HCT116 (cell line): ENCODE data around the gene NCKAP5. TPM values are rescaled to one million over a fixed set of nuclear protein-coding genes. Genes with fewer than 3 reads are reported as not detected.

Source experiments
- ATAC-seq: fragments of 200-7000 bp; cut with Tn5 transposase; 2 replicates; pipeline ENCODE4 v1.9.1; 2020; ENCODE audit warnings: mild to moderate bottlenecking, moderate library complexity
- BruUV-seq: library from RNA; stranded (reverse); fragments of 400-500 nt; replicated peaks from 2 replicates; lab custom pipeline; 2021; lab: Mats Ljungman, UMichigan
- CTCF ChIA-PET: fragments of 300-600 bp; sonication (Branson Sonifier 250); formaldehyde crosslinking; loops from one replicate; lab custom pipeline; 2021; ENCODE audit warnings: antibody characterized with exemption; lab: Charles Lee
- POLR2A ChIA-PET: fragments of 300-600, 350-600 bp; sonication (Branson Sonifier 250); formaldehyde crosslinking; loops from one replicate; lab custom pipeline; 2021; ENCODE audit warnings: antibody characterized with exemption; lab: Charles Lee
- RAD21 ChIA-PET, 2 experiments: fragments of 300-600 bp; sonication (Branson Sonifier 250); formaldehyde crosslinking; loops; one replicate each; lab custom pipeline; 2023; ENCODE audit warnings: low total read pairs in 2 of 2; ENCODE audit not compliant: uncharacterized antibody in 2 of 2, unreplicated experiment in 2 of 2, low non-redundant PET in 1 of 2; lab: Charles Lee
- DNase-seq: peaks from one replicate; pipeline ENCODE4 v3.0.0-alpha.2; 2010; ENCODE audit warnings: low read depth, low spot score
- H2AFZ ChIP-seq: fragments of 200-600 bp; shearing (Covaris generic), sonication (generic); 2 replicates; pipeline ENCODE4 v1.6.1; 2017; ENCODE audit warnings: low read depth, mixed run types, mixed read lengths, antibody characterized with exemption, low read length; ENCODE audit not compliant: poor library complexity, severe bottlenecking
- H3K27ac ChIP-seq: 2 replicates; pipeline ENCODE4 v1.5.1; 2012; ENCODE audit warnings: low read depth, low read length
- H3K27me3 ChIP-seq: fragments of 200-600 bp; sonication (generic); 2 replicates; pipeline ENCODE4 v1.6.1; 2016; ENCODE audit warnings: mixed run types, low read length, mixed read lengths; ENCODE audit not compliant: insufficient read depth
- H3K36me3 ChIP-seq, 2 experiments: fragments of 200-500 bp in 1 of 2; fragments of 200-600 bp in 1 of 2; sonication (Bioruptor generic) in 1 of 2; sonication (generic) in 1 of 2; 2 replicates each; pipeline versions ENCODE4 v1.5.1 to v1.6.1; 2014 to 2016; ENCODE audit warnings: low read length in 2 of 2, inconsistent platforms in 1 of 2, mixed read lengths in 1 of 2, mixed run types in 1 of 2; ENCODE audit not compliant: insufficient read depth in 2 of 2, control insufficient read depth in 1 of 2
- H3K4me1 ChIP-seq, 2 experiments: fragments of 200-600 bp in 1 of 2; sonication (generic) in 1 of 2; 2 replicates each; pipeline versions ENCODE4 v1.5.1 to v1.6.1; 2012 to 2017; ENCODE audit warnings: low read length in 2 of 2, inconsistent platforms in 1 of 2, mild to moderate bottlenecking in 1 of 2, mixed read lengths in 1 of 2, mixed run types in 1 of 2, moderate library complexity in 1 of 2; ENCODE audit not compliant: insufficient read depth in 2 of 2, control insufficient read depth in 1 of 2
- H3K4me2 ChIP-seq: fragments of 200-600 bp; sonication (generic); 2 replicates; pipeline ENCODE4 v1.6.1; 2017; ENCODE audit warnings: mixed run types, low read length, mixed read lengths
- H3K4me3 ChIP-seq, 2 experiments: fragments of 200-600 bp in 1 of 2; sonication (generic) in 1 of 2; replicated peaks in 1 of 2; 2 replicates each; pipeline ENCODE4 v1.5.1; 2011 to 2016; ENCODE audit warnings: low read length in 2 of 2, control low read depth in 1 of 2, low read depth in 1 of 2, mild to moderate bottlenecking in 1 of 2, mixed read lengths in 1 of 2, mixed run types in 1 of 2
- H3K79me2 ChIP-seq: fragments of 200-600 bp; sonication (generic); 2 replicates; pipeline ENCODE4 v1.6.1; 2017; ENCODE audit warnings: mild to moderate bottlenecking, mixed run types, low read length, moderate library complexity, mixed read lengths; ENCODE audit not compliant: insufficient read depth
- H3K9ac ChIP-seq: fragments of 200-600 bp; sonication (generic); 2 replicates; pipeline ENCODE4 v1.6.1; 2016; ENCODE audit warnings: low read length, mixed read lengths
- H3K9me2 ChIP-seq: fragments of 200-600 bp; sonication (generic), shearing (Covaris generic); 2 replicates; pipeline ENCODE4 v1.6.1; 2017; ENCODE audit warnings: mixed run types, mild to moderate bottlenecking, moderate library complexity; ENCODE audit not compliant: insufficient read depth
- H3K9me3 ChIP-seq, 2 experiments: fragments of 200-500 bp in 1 of 2; fragments of 200-600 bp in 1 of 2; sonication (Bioruptor generic) in 1 of 2; sonication (generic) in 1 of 2; 2 replicates each; pipeline ENCODE4 v1.6.1; 2014 to 2017; ENCODE audit warnings: low read length in 2 of 2, mixed read lengths in 2 of 2, inconsistent platforms in 1 of 2, low read depth in 1 of 2, mild to moderate bottlenecking in 1 of 2, mixed run types in 1 of 2, moderate library complexity in 1 of 2; ENCODE audit not compliant: control insufficient read depth in 1 of 2, insufficient read depth in 1 of 2
- H4K20me1 ChIP-seq: fragments of 200-600 bp; sonication (generic), shearing (Covaris generic); 2 replicates; pipeline ENCODE4 v1.6.1; 2017; ENCODE audit warnings: mixed run types, mild to moderate bottlenecking, moderate library complexity; ENCODE audit not compliant: insufficient read depth
- CBX3 ChIP-seq: IDR thresholded peaks from 2 replicates; pipeline ENCODE4 v1.6.1; 2012; ENCODE audit warnings: low read depth
- CEBPB ChIP-seq: IDR thresholded peaks from 2 replicates; pipeline ENCODE4 v1.6.1; 2012; ENCODE audit warnings: low read depth
- CTCF ChIP-seq, 3 experiments: fragments of 200-600 bp in 1 of 3; sonication (generic) in 1 of 3; IDR thresholded peaks in 2 of 3; conservative IDR thresholded peaks in 1 of 3; 2 replicates each; pipeline ENCODE4 v1.5.1; 2012 to 2017; ENCODE audit warnings: low read depth in 2 of 3, low read length in 2 of 3, antibody characterized with exemption in 1 of 3, borderline replicate concordance in 1 of 3, control low read depth in 1 of 3, mild to moderate bottlenecking in 1 of 3, mixed read lengths in 1 of 3, mixed run types in 1 of 3, moderate library complexity in 1 of 3; ENCODE audit not compliant: insufficient read depth in 1 of 3
- ELF1 ChIP-seq: IDR thresholded peaks from 2 replicates; pipeline ENCODE4 v1.6.1; 2012; ENCODE audit warnings: low read depth, borderline replicate concordance
- FOSL1 ChIP-seq: IDR thresholded peaks from 2 replicates; pipeline ENCODE4 v1.6.1; 2012; ENCODE audit warnings: low read depth
- JUND ChIP-seq: IDR thresholded peaks from 2 replicates; pipeline ENCODE4 v1.6.1; 2012
- POLR2A ChIP-seq: IDR thresholded peaks from 2 replicates; pipeline ENCODE4 v1.7.0; 2011; ENCODE audit warnings: borderline replicate concordance; ENCODE audit not compliant: insufficient read depth, insufficient read length; ENCODE audit errors: extremely low read depth
- POLR2AphosphoS5 ChIP-seq: IDR thresholded peaks from 2 replicates; pipeline ENCODE4 v1.6.1; 2011; ENCODE audit warnings: mild to moderate bottlenecking, low read depth, low read length, moderate library complexity
- RAD21 ChIP-seq: IDR thresholded peaks from 2 replicates; pipeline ENCODE4 v1.6.1; 2012; ENCODE audit warnings: low read depth, mild to moderate bottlenecking
- SP1 ChIP-seq: IDR thresholded peaks from 2 replicates; pipeline ENCODE4 v1.6.1; 2012; ENCODE audit warnings: low read depth
- SRF ChIP-seq: IDR thresholded peaks from 2 replicates; pipeline ENCODE4 v1.6.1; 2012; ENCODE audit warnings: low read depth
- TCF7L2 ChIP-seq: IDR thresholded peaks from 2 replicates; pipeline ENCODE4 v1.7.0; 2011; ENCODE audit warnings: borderline replicate concordance, inconsistent platforms; ENCODE audit not compliant: insufficient read depth, insufficient read length; ENCODE audit errors: extremely low read depth
- YY1 ChIP-seq: IDR thresholded peaks from 2 replicates; pipeline ENCODE4 v1.6.1; 2011; ENCODE audit warnings: low read length, low read depth, moderate library complexity, mild to moderate bottlenecking; ENCODE audit not compliant: insufficient replicate concordance; ENCODE audit errors: extremely low read depth
- ZBTB33 ChIP-seq: IDR thresholded peaks from 2 replicates; pipeline ENCODE4 v1.6.1; 2011; ENCODE audit warnings: mild to moderate bottlenecking, low read length, moderate library complexity; ENCODE audit not compliant: insufficient replicate concordance; ENCODE audit errors: extremely low read depth
- intact Hi-C: fragments of 100-400 bp; cut with micrococcal nuclease; formaldehyde crosslinking; loops from 2 replicates; pipeline ENCODE4 v1.10.0; 2022
- total RNA-seq: library from RNA; stranded (reverse); gene quantifications from one replicate; pipeline ENCODE4 v1.2.1, GENCODE V29; 2021; ENCODE audit not compliant: unreplicated experiment
- TF ChIP-seq, protein P1 (sequence below): IDR thresholded peaks from 2 replicates; pipeline ENCODE4 v1.6.1; 2012
- TF ChIP-seq, protein P2 (sequence below): IDR thresholded peaks from 2 replicates; pipeline ENCODE4 v1.6.1; 2012
- TF ChIP-seq, protein P3 (sequence below): IDR thresholded peaks from 2 replicates; pipeline ENCODE4 v1.6.1; 2012; ENCODE audit warnings: low read depth

Gene NCKAP5
- total RNA-seq, 1 experiment from 2014 or later: 0.30 TPM

GRCh38 chr2:133138693-133139092 is 429.6 kb downstream of the NCKAP5 start (continued):
- TF ChIP-seq CTCF (IDR thresholded peaks at IDR 0.05 in 2 of 3, conservative IDR thresholded peaks at IDR 0.05 in 1 of 3; ENCODE audit: borderline replicate concordance in 1 of 3, insufficient read depth in 1 of 3, low read depth in 2 of 3, low read length in 2 of 3) (no peak), SRF (no peak), FOSL1 (no peak), CEBPB (no peak)
- TF ChIP-seq, protein P1, sequence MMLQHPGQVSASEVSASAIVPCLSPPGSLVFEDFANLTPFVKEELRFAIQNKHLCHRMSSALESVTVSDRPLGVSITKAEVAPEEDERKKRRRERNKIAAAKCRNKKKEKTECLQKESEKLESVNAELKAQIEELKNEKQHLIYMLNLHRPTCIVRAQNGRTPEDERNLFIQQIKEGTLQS: no peak

DNA sequence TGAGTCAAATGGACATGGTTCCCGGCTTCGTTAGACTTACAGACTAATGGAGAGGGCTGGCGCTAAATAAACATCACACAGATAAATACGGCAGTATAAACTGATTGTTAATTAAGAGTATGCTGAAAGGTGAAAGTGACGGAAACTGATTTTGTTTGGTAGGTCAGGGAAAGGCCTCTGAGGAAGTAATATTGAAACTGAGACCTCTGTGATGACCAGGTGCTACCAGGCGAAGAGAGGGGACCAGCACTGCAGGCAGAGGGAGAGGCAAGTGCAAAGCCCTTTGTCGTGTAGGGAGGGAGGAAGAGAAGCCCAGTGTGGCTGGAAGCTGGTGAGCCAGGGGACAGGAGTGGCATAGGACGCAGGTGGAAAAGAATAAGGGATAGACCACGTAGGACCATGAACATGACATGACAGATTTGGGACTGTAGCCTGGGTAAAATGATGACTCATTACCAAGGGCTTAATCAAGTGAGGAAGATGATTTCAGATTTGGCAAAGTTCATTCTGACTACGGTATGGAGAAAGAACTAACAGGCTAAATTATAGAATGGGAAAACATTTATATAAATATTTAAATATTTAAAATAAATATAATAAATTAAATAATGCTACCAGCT is 433.1 kb downstream of the NCKAP5 start:
- Histone ChIP-seq H3K4me1 (no peaks in the 10 kb centered on the region), H2AFZ (no peak overlapping the region), H3K27ac (no peak overlapping the region), H3K9me3 (no peaks in the 10 kb centered on the region), H3K9me2 (no peaks in the 10 kb centered on the region), H3K79me2 (no peaks in the 10 kb centered on the region), H3K9ac (no peak overlapping the region), H3K4me3 (no peak overlapping the region), H3K27me3 (no peaks in the 10 kb centered on the region), H3K36me3 (no peaks in the 10 kb centered on the region), H3K4me2 (no peak overlapping the region), H4K20me1 (no peaks in the 10 kb centered on the region)
- DNase-seq (no peak), ATAC-seq (no peak)
- ChIA-PET POLR2A (no interaction called here), CTCF (no interaction called here), RAD21 (no interaction called here)
- intact Hi-C loops: no loop called here
- BruUV-seq: no TSS peak
- TF ChIP-seq JUND (no peak), CEBPB (no peak), RAD21 (no peak), YY1 (no peak), CBX3 (no peak), POLR2AphosphoS5 (no peak), POLR2A (no peak), ZBTB33 (no peak), SP1 (no peak), ELF1 (no peak), TCF7L2 (no peak)
- TF ChIP-seq, protein P1: no peak
- TF ChIP-seq, protein P2, sequence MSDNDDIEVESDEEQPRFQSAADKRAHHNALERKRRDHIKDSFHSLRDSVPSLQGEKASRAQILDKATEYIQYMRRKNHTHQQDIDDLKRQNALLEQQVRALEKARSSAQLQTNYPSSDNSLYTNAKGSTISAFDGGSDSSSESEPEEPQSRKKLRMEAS: no peak
- TF ChIP-seq, protein P3, sequence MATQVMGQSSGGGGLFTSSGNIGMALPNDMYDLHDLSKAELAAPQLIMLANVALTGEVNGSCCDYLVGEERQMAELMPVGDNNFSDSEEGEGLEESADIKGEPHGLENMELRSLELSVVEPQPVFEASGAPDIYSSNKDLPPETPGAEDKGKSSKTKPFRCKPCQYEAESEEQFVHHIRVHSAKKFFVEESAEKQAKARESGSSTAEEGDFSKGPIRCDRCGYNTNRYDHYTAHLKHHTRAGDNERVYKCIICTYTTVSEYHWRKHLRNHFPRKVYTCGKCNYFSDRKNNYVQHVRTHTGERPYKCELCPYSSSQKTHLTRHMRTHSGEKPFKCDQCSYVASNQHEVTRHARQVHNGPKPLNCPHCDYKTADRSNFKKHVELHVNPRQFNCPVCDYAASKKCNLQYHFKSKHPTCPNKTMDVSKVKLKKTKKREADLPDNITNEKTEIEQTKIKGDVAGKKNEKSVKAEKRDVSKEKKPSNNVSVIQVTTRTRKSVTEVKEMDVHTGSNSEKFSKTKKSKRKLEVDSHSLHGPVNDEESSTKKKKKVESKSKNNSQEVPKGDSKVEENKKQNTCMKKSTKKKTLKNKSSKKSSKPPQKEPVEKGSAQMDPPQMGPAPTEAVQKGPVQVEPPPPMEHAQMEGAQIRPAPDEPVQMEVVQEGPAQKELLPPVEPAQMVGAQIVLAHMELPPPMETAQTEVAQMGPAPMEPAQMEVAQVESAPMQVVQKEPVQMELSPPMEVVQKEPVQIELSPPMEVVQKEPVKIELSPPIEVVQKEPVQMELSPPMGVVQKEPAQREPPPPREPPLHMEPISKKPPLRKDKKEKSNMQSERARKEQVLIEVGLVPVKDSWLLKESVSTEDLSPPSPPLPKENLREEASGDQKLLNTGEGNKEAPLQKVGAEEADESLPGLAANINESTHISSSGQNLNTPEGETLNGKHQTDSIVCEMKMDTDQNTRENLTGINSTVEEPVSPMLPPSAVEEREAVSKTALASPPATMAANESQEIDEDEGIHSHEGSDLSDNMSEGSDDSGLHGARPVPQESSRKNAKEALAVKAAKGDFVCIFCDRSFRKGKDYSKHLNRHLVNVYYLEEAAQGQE: no peak
